Kidney epithelial cell (primary cell): ENCODE data around the gene TTLL6. TPM values are rescaled to one million over a fixed set of nuclear protein-coding genes. Genes with fewer than 3 reads are reported as not detected.

Experiments
- DNase-seq: peaks from one replicate; pipeline ENCODE4 v3.0.0-alpha.2; 2010; ENCODE audit warnings: low read depth
- H3K27me3 ChIP-seq: 2 replicates; pipeline ENCODE4 v1.6.0; 2011; ENCODE audit warnings: low read length; ENCODE audit not compliant: control insufficient read depth, insufficient read depth
- H3K36me3 ChIP-seq: 2 replicates; pipeline ENCODE4 v1.5.1; 2011; ENCODE audit warnings: low read length; ENCODE audit not compliant: control insufficient read depth, insufficient read depth
- H3K4me3 ChIP-seq: 2 replicates; pipeline ENCODE4 v1.5.1; 2011; ENCODE audit warnings: low read depth, mild to moderate bottlenecking, control low read depth, low read length
- CTCF ChIP-seq: IDR thresholded peaks from 2 replicates; pipeline ENCODE4 v1.5.1; 2011; ENCODE audit warnings: mild to moderate bottlenecking, moderate library complexity, low read length, control low read depth, inconsistent platforms; ENCODE audit not compliant: insufficient read depth, poor library complexity, severe bottlenecking
- total RNA-seq: library from RNA; depleted of rRNA; stranded (reverse); fragments of >200 nt; gene quantifications from 2 replicates; pipeline ENCODE4 v1.2.3, GENCODE V29; 2015

Gene TTLL6
- total RNA-seq, 1 donor from 2014 or later = not detected

GRCh38 chr17:48749621-48750553 lies 67.1 kb downstream of the TTLL6 start:
- no peak for DNase-seq
- no peak for TF ChIP-seq CTCF
- no peaks in the 10 kb centered on the region for H3K36me3 ChIP-seq
- no peak overlapping the region for H3K4me3 ChIP-seq
- H3K27me3 ChIP-seq = peaks cover 93% of the 10 kb centered on the region

GRCh38 chr17:48748718-48749566 lies 68.1 kb downstream of the TTLL6 start:
- no peak for TF ChIP-seq CTCF
- peaks cover 93% of the 10 kb centered on the region for H3K27me3 ChIP-seq
- no peak overlapping the region for H3K4me3 ChIP-seq
- H3K36me3 ChIP-seq = no peaks in the 10 kb centered on the region
- no peak for DNase-seq

- no peaks in the 10 kb centered on the region for H3K36me3 ChIP-seq
- H3K4me3 ChIP-seq = no peak overlapping the region
- peaks cover 93% of the 10 kb centered on the region for H3K27me3 ChIP-seq
- no peak for DNase-seq
- no peak for TF ChIP-seq CTCF
Measured at GRCh38 chr17:48747445-48748363, 69.3 kb downstream of the TTLL6 start.

GRCh38 chr17:48746916-48747444 lies 70.0 kb downstream of the TTLL6 start:
- no peak overlapping the region for H3K4me3 ChIP-seq
- no peaks in the 10 kb centered on the region for H3K36me3 ChIP-seq
- H3K27me3 ChIP-seq = peaks cover 92% of the 10 kb centered on the region

More at GRCh38 chr17:48746916-48747444, 70.0 kb downstream of the TTLL6 start:
- DNase-seq = no peak
- no peak for TF ChIP-seq CTCF
